ENCODE data around the gene PAFAH1B2.
"Not testable (repeated sequence)": the region's sequence is repeated elsewhere in the genome, so short reads cannot be mapped to it uniquely, and the experiment has no call there.

GRCh38 chr11:117208710-117209109, 64.6 kb downstream of the PAFAH1B2 start:
- not testable (repeated sequence) for TF ChIP-seq CTCF (IDR thresholded peaks at IDR 0.05; ENCODE audit: insufficient read depth, low read length, poor library complexity, severe bottlenecking); EZH2phosphoT487 (conservative IDR thresholded peaks at IDR 0.05; ENCODE audit: low read length)

Measured in SU-DHL-6 (cell line).